AG04449 (cell line): Measurements from ENCODE around the gene CARD6.
A peak's percentile ranks its signal among the peaks of the same experiment; 100 is the strongest.

ENCODE experiments used
- CTCF ChIA-PET: fragments of 350-600 bp; formaldehyde crosslinking; extraction: SDS; loops from one replicate; lab custom pipeline; 2021; ENCODE audit warnings: antibody characterized with exemption; lab: Yijun Ruan, JAX
- POLR2A ChIA-PET: fragments of 400-600, 350-600 bp; formaldehyde crosslinking; extraction: SDS; loops from one replicate; lab custom pipeline; 2020; ENCODE audit warnings: antibody characterized with exemption, inconsistent platforms; lab: Yijun Ruan, JAX
- DNase-seq: peaks from one replicate; pipeline ENCODE4 v3.0.0-alpha.2; 2010; ENCODE audit warnings: low read depth, low spot score
- H3K4me3 ChIP-seq: 2 replicates; pipeline ENCODE4 v1.5.1; 2011; ENCODE audit warnings: low read depth, mild to moderate bottlenecking, control low read depth, low read length
- TF ChIP-seq, protein P1 (sequence below): IDR thresholded peaks from one replicate; pipeline ENCODE4 v1.5.1; 2011; ENCODE audit warnings: mild to moderate bottlenecking, moderate library complexity, low read length, control low read depth, inconsistent platforms; ENCODE audit not compliant: insufficient read depth; ENCODE audit errors: missing control alignments

CARD6 gene

DNA sequence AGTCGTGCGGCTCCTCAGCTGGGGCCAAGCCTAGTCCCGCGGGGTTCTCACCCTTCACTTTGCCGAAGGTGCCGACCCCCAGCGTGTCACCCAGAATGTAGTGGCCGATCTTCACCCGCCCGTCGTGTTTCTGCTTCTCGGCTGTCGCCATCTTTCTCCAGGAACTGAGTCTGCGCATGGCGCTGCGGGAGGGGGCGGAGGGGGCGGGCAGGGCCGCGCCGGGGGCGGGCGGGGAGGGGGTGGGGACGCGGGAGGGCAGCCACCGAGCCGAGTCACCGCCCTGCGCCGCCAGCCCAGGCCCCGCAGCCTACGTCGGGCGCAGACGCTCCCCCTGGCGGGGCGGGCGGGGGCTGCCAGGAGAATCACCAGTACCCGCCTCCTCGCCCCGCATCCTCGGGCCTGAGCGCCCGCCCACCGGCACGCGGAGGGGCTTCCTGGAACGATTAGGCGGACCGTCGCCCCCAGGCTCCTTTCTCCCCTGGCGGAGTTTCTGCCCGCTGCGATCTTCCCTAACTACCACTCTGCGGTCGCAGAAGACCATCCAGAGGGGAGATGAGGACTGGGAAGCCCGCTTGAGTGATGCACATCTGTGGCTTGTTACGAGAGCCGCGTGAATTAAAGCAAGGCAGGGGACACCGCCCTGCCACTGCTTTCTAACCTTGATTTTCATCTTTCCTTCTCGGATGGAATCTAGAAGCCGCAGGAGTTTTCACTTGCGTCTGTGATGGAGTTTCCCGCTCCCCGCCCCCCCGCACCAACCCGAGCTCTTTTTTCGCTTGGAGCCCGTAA, 43.0 kb upstream of the CARD6 start, which contains the start of gene PRKAA1:
Gene PRKAA1, minus strand, starts transcription at position 363 of the 789 bp plus-strand sequence. Its CDS starts 185 bp downstream, at position 178.
- no peak for DNase-seq
- POLR2A ChIA-PET = interaction anchor here (0.6 to 1.5 kb wide), 2 partner anchors 10 to 37 kb away, joined by 3 to 4 read pairs; partner anchors contain the start of gene RPL37
- TF ChIP-seq, protein P1, sequence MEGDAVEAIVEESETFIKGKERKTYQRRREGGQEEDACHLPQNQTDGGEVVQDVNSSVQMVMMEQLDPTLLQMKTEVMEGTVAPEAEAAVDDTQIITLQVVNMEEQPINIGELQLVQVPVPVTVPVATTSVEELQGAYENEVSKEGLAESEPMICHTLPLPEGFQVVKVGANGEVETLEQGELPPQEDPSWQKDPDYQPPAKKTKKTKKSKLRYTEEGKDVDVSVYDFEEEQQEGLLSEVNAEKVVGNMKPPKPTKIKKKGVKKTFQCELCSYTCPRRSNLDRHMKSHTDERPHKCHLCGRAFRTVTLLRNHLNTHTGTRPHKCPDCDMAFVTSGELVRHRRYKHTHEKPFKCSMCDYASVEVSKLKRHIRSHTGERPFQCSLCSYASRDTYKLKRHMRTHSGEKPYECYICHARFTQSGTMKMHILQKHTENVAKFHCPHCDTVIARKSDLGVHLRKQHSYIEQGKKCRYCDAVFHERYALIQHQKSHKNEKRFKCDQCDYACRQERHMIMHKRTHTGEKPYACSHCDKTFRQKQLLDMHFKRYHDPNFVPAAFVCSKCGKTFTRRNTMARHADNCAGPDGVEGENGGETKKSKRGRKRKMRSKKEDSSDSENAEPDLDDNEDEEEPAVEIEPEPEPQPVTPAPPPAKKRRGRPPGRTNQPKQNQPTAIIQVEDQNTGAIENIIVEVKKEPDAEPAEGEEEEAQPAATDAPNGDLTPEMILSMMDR = peak; percentile 86
- CTCF ChIA-PET = interaction anchor here (0.6 to 1.6 kb wide), 8 partner anchors 14 to 261 kb away, joined by 3 to 5 read pairs (median 4); no protein-coding TSS in a partner anchor
- H3K4me3 ChIP-seq = peak within 1 kb of the TSS; percentile 97

DNA sequence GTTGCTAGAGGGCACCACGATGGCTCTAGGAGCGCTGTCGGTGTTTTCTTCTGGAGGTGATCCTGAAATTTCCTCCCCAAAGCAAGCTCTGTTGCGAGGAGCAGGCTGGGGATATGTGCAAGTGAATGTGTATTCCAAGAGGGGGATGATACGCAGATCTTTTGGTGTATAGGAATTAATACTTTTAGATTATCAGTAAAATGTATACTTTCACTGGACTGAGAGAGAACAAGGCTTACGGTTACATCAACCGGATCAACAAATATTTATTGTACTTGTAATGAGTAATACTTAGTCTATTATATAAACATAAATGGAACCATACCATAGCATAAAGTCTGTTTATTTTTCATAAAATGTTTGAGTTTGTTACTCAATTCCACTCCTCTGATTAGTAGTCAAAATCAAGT, 42.4 kb upstream of the CARD6 start:
- POLR2A ChIA-PET = interaction anchor here (0.6 to 1.5 kb wide), 2 partner anchors 9 to 36 kb away, joined by 3 to 4 read pairs; partner anchors contain the start of gene RPL37
- H3K4me3 ChIP-seq = peak overlapping the region; percentile 97
- TF ChIP-seq, protein P1 = peak; percentile 24
- DNase-seq = no peak
- CTCF ChIA-PET = interaction anchor here (0.6 to 1.0 kb wide), 6 partner anchors 17 to 262 kb away, joined by 3 to 5 read pairs (median 4); no protein-coding TSS in a partner anchor

DNA sequence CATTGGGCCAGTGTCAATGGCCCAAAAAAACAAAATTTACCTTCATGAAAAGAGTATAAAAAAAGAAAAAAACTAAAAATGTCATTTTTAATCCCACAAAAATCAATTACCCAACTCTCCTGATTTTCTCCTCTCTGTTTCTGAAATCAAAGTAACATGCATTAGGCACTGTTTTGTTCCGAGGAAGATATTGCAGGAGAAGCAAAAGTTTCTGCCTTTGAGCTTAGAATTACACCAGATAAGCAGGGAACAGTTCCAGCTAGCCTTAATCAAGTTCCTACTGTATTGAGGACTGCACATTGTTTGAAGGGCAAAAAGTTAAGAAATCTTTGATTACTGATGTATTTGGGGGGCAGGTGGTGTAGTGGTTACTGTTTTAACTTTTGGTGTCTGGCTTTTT, 41.9 kb upstream of the CARD6 start:
- DNase-seq = no peak
- POLR2A ChIA-PET = no interaction called here
- CTCF ChIA-PET = interaction anchor here (0.6 to 1.0 kb wide), 5 partner anchors 16 to 262 kb away, joined by 3 to 4 read pairs (median 3); no protein-coding TSS in a partner anchor
- TF ChIP-seq, protein P1 = no peak
- peak overlapping the region; percentile 97 for H3K4me3 ChIP-seq

DNA sequence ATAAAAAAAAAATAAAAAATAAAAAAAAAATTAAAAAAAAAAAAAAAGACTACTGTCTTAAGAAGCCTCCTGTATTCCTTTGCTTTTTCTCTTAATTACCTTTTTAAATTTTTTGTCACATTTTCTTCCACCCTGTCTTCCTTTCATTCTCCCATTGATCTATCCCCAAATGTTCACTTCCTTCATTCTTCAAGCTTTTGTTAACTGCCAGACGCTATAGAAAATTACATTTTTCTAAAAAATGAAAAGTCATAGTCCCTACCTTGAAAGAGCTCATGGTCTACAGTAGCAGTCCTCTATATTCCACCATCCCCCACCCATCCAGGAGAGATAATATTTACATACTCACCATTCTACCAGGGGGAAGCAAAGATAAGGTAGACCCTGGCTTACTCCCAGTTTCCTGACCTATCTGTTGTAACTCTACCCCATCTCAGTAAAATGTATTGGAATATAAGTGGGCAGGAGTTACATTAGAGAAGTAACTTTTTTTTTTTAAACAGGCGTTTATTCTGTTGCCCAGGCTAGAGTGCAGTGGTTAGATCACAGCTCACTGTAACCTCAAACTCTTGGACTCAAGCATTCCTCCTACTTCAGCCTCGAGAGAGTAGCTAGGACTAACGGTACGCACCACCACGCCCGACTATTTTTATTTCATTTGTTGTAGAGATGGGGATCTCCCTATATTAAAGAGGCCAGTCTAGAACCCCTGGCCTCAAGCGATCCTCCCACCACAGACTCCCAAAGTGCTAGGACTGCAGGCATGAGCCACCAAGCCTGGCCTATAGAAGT, 39.2 kb upstream of the CARD6 start:
- TF ChIP-seq, protein P1 = no peak
- POLR2A ChIA-PET = no interaction called here
- DNase-seq = no peak
- no peak overlapping the region for H3K4me3 ChIP-seq
- CTCF ChIA-PET = interaction anchor here (1.3 kb wide), 1 partner anchor 10 kb away, joined by 3 read pairs; no protein-coding TSS in a partner anchor

DNA sequence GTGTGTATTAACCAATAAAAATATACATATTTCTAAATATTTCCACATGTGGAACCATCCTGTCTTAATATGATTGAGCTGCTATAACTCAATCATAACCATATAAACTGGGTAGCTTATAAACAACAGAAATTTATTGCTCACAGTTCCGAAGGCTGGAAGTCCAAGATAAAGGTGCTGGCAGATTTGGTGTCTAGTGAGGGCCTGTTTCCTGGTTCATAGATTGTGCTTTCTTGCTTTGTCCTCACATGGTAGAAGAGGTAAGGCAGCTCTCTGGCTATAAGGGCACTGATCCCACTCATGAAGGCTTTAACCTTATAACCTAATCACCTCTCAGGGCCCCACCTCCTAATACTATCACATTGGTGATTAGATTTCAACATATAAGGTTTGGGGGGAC, 29.0 kb upstream of the CARD6 start:
- POLR2A ChIA-PET = interaction anchor here (0.6 kb wide), 1 partner anchor 12 kb away, joined by 3 read pairs; no protein-coding TSS in a partner anchor
- CTCF ChIA-PET = interaction anchor here (1.1 kb wide), 1 partner anchor 10 kb away, joined by 3 read pairs; no protein-coding TSS in a partner anchor
- TF ChIP-seq, protein P1 = no peak
- no peak for DNase-seq
- H3K4me3 ChIP-seq = no peak overlapping the region
